Gastroesophageal sphincter (tissue), 4 donors: Measurements from ENCODE around the gene CST9L. TPM values are rescaled to one million over a fixed set of nuclear protein-coding genes. Genes with fewer than 3 reads are reported as not detected.
A peak's percentile ranks its signal among the peaks of the same experiment; 100 is the strongest.

ENCODE experiments used
- ATAC-seq: fragments of 150-250 bp; one replicate; pipeline ENCODE4 v1.9.1; 2016; ENCODE audit warnings: mild to moderate bottlenecking, moderate library complexity
- H3K27ac ChIP-seq, 4 donors: fragments of 200-600 bp; sonication (generic) in 3 of 4; 1 replicate in 3 of 4; 2 replicates in 1 of 4; pipeline ENCODE4 v1.5.1; 2016 to 2019
- H3K27me3 ChIP-seq: fragments of 200-600 bp; sonication (generic); one replicate; pipeline ENCODE4 v1.5.1; 2019
- H3K36me3 ChIP-seq, 2 donors: fragments of 200-600 bp; sonication (generic); one replicate each; pipeline ENCODE4 v1.5.1; 2019; ENCODE audit warnings: control low read depth in 1 of 2
- H3K4me1 ChIP-seq, 3 donors: fragments of 200-600 bp; sonication (generic); 1 replicate in 2 of 3; 2 replicates in 1 of 3; pipeline ENCODE4 v1.5.1; 2016 to 2019; ENCODE audit warnings: control low read depth in 2 of 3
- H3K4me3 ChIP-seq, 2 donors: fragments of 200-600 bp; sonication (generic); one replicate each; pipeline ENCODE4 v1.5.1; 2019; ENCODE audit warnings: mild to moderate bottlenecking in 1 of 2, moderate library complexity in 1 of 2
- H3K9me3 ChIP-seq, 3 donors: fragments of 200-600 bp; sonication (generic); one replicate each; pipeline ENCODE4 v1.5.1; 2017 to 2019; ENCODE audit warnings: control low read depth in 2 of 3
- CTCF ChIP-seq, 4 experiments: fragments of 200-600 bp in 2 of 4; fragments of 450-650 bp in 2 of 4; sonication (generic) in 1 of 4; IDR thresholded peaks; one replicate each; pipeline ENCODE4 v1.5.1; 2017 to 2019; ENCODE audit warnings: antibody characterized with exemption in 4 of 4, mild to moderate bottlenecking in 2 of 4, moderate library complexity in 2 of 4
- EP300 ChIP-seq: sonication (generic); formaldehyde crosslinking; IDR thresholded peaks from one replicate; pipeline ENCODE4 v1.6.1; 2017; ENCODE audit warnings: antibody characterized with exemption, mild to moderate bottlenecking
- POLR2A ChIP-seq, 2 donors: fragments of 450-650 bp; IDR thresholded peaks; one replicate each; pipeline ENCODE4 v1.6.1; 2017; ENCODE audit warnings: antibody characterized with exemption in 2 of 2, mild to moderate bottlenecking in 2 of 2, moderate library complexity in 1 of 2
- POLR2AphosphoS5 ChIP-seq: sonication (generic); formaldehyde crosslinking; IDR thresholded peaks from one replicate; pipeline ENCODE4 v1.6.1; 2017; ENCODE audit warnings: antibody characterized with exemption
- WGBS, 2 donors: methylation state at CpG; one replicate each; pipeline ENCODE4 v1.1.5; 2018; ENCODE audit warnings: low coverage in 1 of 2; 5-methylcytosine and 5-hydroxymethylcytosine counted together
- total RNA-seq, 4 donors: library from RNA; depleted of rRNA; stranded (reverse); fragments of >200 nt; gene quantifications; one replicate each; pipeline ENCODE4 v1.1.0, GENCODE V29; 2016

Gene CST9L
- total RNA-seq = not detected

- Histone ChIP-seq H3K36me3 (no peaks in the 10 kb centered on the region), H3K4me3 (no peak within 1 kb of the TSS), H3K27ac (no peak within 1 kb of the TSS), H3K9me3 (no peaks in the 10 kb centered on the region), H3K27me3 (no peaks in the 10 kb centered on the region), H3K4me1 (no peaks in the 10 kb centered on the region)
- TF ChIP-seq POLR2A (IDR thresholded peaks at IDR 0.05) (no peak), EP300 (no peak), POLR2AphosphoS5 (no peak), CTCF (IDR thresholded peaks at IDR 0.05) (no peak)
- 46 to 87% methylated on average over 3 to 4 of the region's 11 CpGs for whole genome bisulfite sequencing, 2 donors
- ATAC-seq = no peak
These were observed at the start of gene CST9L for GRCh38 chr20:23568320-23568970. TSS of gene CST9L (minus strand) at chr20:23568484. CDS start at chr20:23568450, 34 bp downstream.

- no peaks in the 10 kb centered on the region for H3K27me3 ChIP-seq
- peak overlapping the region in 3 of 4 donors; percentile 61 to 76 (median 63) for H3K27ac ChIP-seq
- WGBS, 2 donors = 80% methylated on average over 2 of the region's 5 CpGs; no CpG with 5 or more reads in 1 of the 2 donors
- TF ChIP-seq CTCF (IDR thresholded peaks at IDR 0.05) = no peak
- TF ChIP-seq EP300 = no peak
- no peak for TF ChIP-seq POLR2A (IDR thresholded peaks at IDR 0.05)
- no peak for TF ChIP-seq POLR2AphosphoS5
- H3K36me3 ChIP-seq = no peaks in the 10 kb centered on the region
- H3K4me3 ChIP-seq = no peak overlapping the region
- ATAC-seq = peak; percentile 22
- H3K4me1 ChIP-seq = peaks cover 0 to 30% (median 14%) of the 10 kb centered on the region in 3 donors
- no peaks in the 10 kb centered on the region for H3K9me3 ChIP-seq
These were observed 45.9 kb upstream of the CST9L start for GRCh38 chr20:23614163-23614562.

- no peak overlapping the region for H3K4me3 ChIP-seq
- H3K27ac ChIP-seq = peak overlapping the region in 3 of 4 donors; percentile 61 to 76 (median 63)
- peak; percentile 79 for ATAC-seq
These were observed 45.4 kb upstream of the CST9L start for GRCh38 chr20:23613676-23614075.

GRCh38 chr20:23612396-23612795 lies 44.1 kb upstream of the CST9L start:
- Histone ChIP-seq H3K9me3 (no peaks in the 10 kb centered on the region), H3K27ac (peak overlapping the region in 3 of 4 donors; percentile 23 to 63 (median 61)), H3K4me1 (peaks cover 0 to 32% (median 14%) of the 10 kb centered on the region in 3 donors), H3K27me3 (no peaks in the 10 kb centered on the region), H3K4me3 (no peak overlapping the region), H3K36me3 (no peaks in the 10 kb centered on the region)
- 38 to 50% methylated on average over 2 of the region's 2 CpGs for WGBS, 2 donors
- ATAC-seq = no peak
- TF ChIP-seq POLR2A (IDR thresholded peaks at IDR 0.05) (no peak), POLR2AphosphoS5 (no peak), EP300 (no peak), CTCF (IDR thresholded peaks at IDR 0.05) (no peak)

More at GRCh38 chr20:23613676-23614075, 45.4 kb upstream of the CST9L start:
- peak; percentile 19 for TF ChIP-seq POLR2AphosphoS5
- TF ChIP-seq CTCF (IDR thresholded peaks at IDR 0.05) = no peak
- Histone ChIP-seq H3K4me1 (peaks cover 0 to 30% (median 14%) of the 10 kb centered on the region in 3 donors), H3K9me3 (no peaks in the 10 kb centered on the region), H3K36me3 (no peaks in the 10 kb centered on the region), H3K27me3 (no peaks in the 10 kb centered on the region)

- WGBS, 2 donors = 86 to 88% methylated on average over 5 of the region's 5 CpGs
- Histone ChIP-seq H3K36me3 (no peaks in the 10 kb centered on the region), H3K9me3 (no peaks in the 10 kb centered on the region), H3K27ac (no peak overlapping the region), H3K27me3 (no peaks in the 10 kb centered on the region), H3K4me1 (peaks cover 0 to 48% (median 14%) of the 10 kb centered on the region in 3 donors), H3K4me3 (no peak overlapping the region)
- TF ChIP-seq CTCF (IDR thresholded peaks at IDR 0.05) = no peak
- TF ChIP-seq EP300 = no peak
- TF ChIP-seq POLR2A (IDR thresholded peaks at IDR 0.05) = no peak
- no peak for TF ChIP-seq POLR2AphosphoS5
- ATAC-seq = no peak
These were observed 41.3 kb upstream of the CST9L start for GRCh38 chr20:23609486-23610109.
